HG02852 (cell line): Measurements from ENCODE around the gene CMIP.

Source experiments
- ATAC-seq: cut with Tn5 transposase; IDR thresholded peaks from one replicate; pipeline ENCODE4 v1.9.1; 2021; ENCODE audit warnings: mild to moderate bottlenecking, moderate library complexity; ENCODE audit not compliant: unreplicated experiment

Gene CMIP

GRCh38 chr16:81633147-81633619 lies 188.6 kb downstream of the CMIP start:
- ATAC-seq = no peak

- ATAC-seq = no peak
Observed at GRCh38 chr16:81633680-81634379, 189.2 kb downstream of the CMIP start.

- ATAC-seq = no peak
Observed at GRCh38 chr16:81634380-81635062, 189.9 kb downstream of the CMIP start.

- no peak for ATAC-seq
Observed at GRCh38 chr16:81635063-81635937, 190.7 kb downstream of the CMIP start.

GRCh38 chr16:81636298-81636993 lies 191.8 kb downstream of the CMIP start:
- no peak for ATAC-seq

GRCh38 chr16:81637336-81638235 lies 193.0 kb downstream of the CMIP start:
- no peak for ATAC-seq

GRCh38 chr16:81638286-81638945 lies 193.8 kb downstream of the CMIP start:
- ATAC-seq = no peak

- ATAC-seq = no peak
Observed at GRCh38 chr16:81639348-81639747, 194.7 kb downstream of the CMIP start.

GRCh38 chr16:81639931-81640680 lies 195.5 kb downstream of the CMIP start:
- ATAC-seq = no peak

- ATAC-seq = no peak
Observed at GRCh38 chr16:81640681-81641070, 196.1 kb downstream of the CMIP start.

GRCh38 chr16:81641395-81642106 lies 196.9 kb downstream of the CMIP start:
- ATAC-seq = no peak

GRCh38 chr16:81642107-81642436 lies 197.5 kb downstream of the CMIP start:
- no peak for ATAC-seq

- no peak for ATAC-seq
Observed at GRCh38 chr16:81642943-81643342, 198.3 kb downstream of the CMIP start.

- no peak for ATAC-seq
Observed at GRCh38 chr16:81645266-81645694, 200.7 kb downstream of the CMIP start.

GRCh38 chr16:81645925-81646324 lies 201.3 kb downstream of the CMIP start:
- no peak for ATAC-seq

- ATAC-seq = no peak
Observed at GRCh38 chr16:81646561-81646960, 202.0 kb downstream of the CMIP start.

- ATAC-seq = no peak
Observed at GRCh38 chr16:81647527-81647926, 202.9 kb downstream of the CMIP start.

GRCh38 chr16:81649561-81650184 lies 205.1 kb downstream of the CMIP start:
- no peak for ATAC-seq
